Left ventricle myocardium superior (tissue), 1 donor: ENCODE results near the gene TMEM202. TPM values are rescaled to one million over a fixed set of nuclear protein-coding genes. Genes with fewer than 3 reads are reported as not detected.

ENCODE experiments used
- total RNA-seq: library from RNA; stranded (reverse); fragmentation: NEBNext Ultra II Directional; extraction: Animal tissue kit (Norgen Biotek cat#: 25700); gene quantifications from one replicate; pipeline ENCODE4 v1.2.1, GENCODE V29; 2021
- donor health status: DM: no; HTN: yes; CAD: no; lungs with severe emphysema.

TMEM202 gene
- total RNA-seq, 1 donor from 2014 or later: not detected

Other genes starting within 250 kb of the TMEM202 start
- not detected for gene GRAMD2A, start 200.5 kb upstream of the TMEM202 start, total RNA-seq
- 1,059 TPM for gene PKM, start 167.1 kb upstream of the TMEM202 start, total RNA-seq
- gene PARP6, start 125.8 kb upstream of the TMEM202 start, total RNA-seq: 49.6 TPM
- gene CELF6, start 78.1 kb upstream of the TMEM202 start, total RNA-seq: 1.5 TPM
- 64.4 TPM for gene HEXA, start 22.3 kb upstream of the TMEM202 start, total RNA-seq
- gene ARIH1, start 76.0 kb downstream of the TMEM202 start, total RNA-seq: 184 TPM